Activated CD4-positive, alpha-beta T cell treated with anti-CD3 and anti-CD28 coated beads for 24 hours (primary cell): ENCODE data around the gene RNF169.
"Not testable (repeated sequence)": the region's sequence is repeated elsewhere in the genome, so short reads cannot be mapped to it uniquely, and the experiment has no call there.

Experiments used
- DNase-seq, 2 donors: peaks; one replicate each; pipeline ENCODE4 v3.0.0-alpha.2; 2020; ENCODE audit warnings: low read depth in 2 of 2

RNF169 gene

DNA sequence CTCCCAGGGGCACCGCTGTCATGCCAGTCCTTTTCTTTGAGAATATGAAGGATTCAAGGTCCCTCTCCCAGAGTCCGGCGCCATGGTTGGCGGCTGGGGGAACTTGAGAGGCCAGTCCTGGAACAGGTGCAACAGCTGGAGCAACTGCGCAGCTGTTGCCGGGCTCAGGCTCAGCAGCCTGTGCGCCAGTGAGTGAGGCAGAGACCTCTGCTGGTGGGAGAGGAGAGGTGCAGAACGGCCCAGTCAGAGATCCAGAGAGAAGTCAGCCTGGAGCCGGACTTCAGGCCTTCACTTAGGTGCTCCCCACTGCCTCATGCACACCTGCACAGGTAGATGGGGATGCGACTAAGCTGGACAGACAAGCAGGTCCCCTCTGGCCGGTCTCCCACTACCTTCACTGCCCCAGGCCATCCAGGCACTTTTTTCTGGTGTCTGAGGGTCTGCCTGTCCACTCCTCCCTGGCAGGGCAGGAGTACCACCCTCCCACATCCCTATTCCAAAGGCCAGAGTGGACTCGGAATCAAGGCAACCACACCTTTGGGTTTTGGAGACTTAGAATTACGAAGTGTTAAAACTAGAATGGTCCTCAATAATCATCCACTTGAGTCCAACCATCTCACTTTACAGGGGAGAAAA is 22.0 kb upstream of the RNF169 start:
- DNase-seq, result peak; percentile 31 to 36

GRCh38 chr11:74729397-74729796 is 19.3 kb upstream of the RNF169 start:
- no peak for DNase-seq

DNA sequence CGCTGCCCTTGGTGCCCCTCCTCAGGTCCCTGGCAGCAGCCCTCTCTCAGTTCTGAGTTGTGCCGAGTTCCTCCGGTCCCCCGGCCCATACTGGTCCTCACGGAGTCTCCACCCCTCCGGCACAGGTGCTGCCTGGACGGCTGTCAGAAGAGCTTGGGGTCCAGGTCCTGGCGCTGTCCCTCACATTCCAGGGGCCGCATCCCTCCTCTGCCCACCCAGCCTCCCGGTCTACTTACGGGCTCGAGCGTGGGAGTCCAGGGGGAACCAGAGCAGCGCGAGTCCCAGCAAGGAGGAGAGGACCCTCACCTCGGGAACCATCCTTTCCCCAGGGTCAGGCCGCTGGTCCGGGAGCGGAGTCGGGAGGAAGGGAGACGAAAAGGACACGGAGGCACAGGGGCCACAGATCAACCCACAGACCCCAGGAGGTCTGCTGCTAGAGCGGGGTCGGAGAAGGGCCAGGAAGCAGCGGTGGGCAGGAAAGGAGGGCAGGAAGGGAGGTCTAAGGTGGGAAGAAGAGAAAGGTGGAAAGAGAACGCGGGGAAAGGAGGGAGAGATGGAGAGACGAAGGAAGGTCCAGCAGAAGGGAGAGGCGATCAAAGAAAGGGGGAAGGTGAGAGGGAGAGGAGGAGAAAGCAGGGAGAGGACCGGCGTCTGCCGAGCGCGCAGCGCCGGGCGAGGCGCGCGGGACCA is 17.9 kb upstream of the RNF169 start:
- DNase-seq, result no peak

GRCh38 chr11:74731301-74732094 is 17.2 kb upstream of the RNF169 start, which contains the start of gene CHRDL2:
Gene CHRDL2 (minus strand): TSS chr11:74731426. CDS start chr11:74730888, 538 bp downstream.
- no peak for DNase-seq

DNA sequence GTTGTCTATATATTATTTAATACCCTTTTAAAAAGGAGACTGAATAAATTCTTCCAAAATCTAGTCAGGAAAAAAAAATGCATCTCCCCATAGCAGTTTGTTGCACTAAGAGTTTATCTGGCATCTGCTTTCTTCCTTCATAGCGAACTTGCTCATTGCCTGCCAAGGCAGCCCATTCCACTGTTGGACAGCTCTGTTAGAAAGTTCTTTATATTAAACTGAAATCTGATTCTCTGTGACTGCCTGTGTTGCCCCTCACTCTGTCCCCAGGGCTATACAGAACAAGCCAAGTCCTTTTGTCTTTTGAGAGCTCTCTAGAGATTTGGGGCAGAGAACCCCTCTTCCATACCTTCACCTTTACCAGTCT is 14.1 kb upstream of the RNF169 start:
- DNase-seq, result no peak

GRCh38 chr11:74735365-74735928 is 13.2 kb upstream of the RNF169 start:
- no peak for DNase-seq

DNA sequence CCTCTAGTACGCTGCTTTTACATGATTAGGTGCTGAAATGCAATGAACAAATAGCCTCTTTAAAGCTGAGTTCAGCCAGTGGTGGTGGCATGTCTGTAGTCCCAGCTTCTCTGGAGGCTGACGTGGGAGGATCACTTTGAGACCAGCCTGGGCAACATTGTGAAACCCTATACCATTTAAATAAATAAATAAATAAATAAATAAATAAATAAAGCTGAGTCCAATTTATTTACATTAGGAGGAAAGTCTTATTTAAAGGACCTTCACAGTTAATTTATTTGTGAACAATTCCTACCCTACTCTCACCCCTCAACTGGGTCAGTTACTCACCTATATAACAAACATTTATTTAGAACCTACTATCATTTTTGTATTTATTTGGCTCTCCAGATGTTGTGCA is 12.6 kb upstream of the RNF169 start:
- no peak for DNase-seq

DNA sequence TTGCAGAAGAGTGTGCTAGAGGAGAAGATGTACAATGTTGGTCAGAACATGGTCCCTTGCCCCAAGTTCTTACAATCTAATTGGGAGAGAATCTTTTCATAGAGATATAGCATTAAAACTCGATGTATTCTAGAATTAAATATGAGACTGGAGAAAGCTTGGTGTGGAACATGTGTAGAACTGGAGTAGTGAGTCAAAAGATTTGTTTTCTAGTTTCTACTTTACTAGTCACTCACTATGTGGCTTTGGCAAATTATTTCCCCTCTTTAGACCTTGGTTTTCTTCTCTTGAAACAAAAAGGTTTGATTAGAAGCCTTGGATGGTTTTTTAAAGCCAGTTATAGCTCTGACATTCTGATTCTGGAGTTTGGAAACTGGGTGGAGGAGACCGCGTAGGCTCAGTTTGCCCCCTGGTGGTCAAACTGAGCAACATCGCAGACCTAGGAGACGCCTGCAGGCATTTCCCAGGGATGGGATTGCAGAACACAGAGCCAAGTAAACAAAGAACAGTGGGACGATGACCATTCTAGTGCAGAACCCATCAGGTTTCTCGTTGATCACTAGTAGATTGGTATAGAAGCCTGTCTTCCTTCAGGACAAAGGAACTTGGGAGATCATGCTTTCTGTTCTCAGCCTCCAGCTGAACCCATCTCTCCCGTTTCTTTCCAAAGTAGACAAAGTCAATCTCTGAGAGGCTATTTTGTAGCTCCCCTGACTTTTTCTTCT is 8.9 kb upstream of the RNF169 start:
- no peak for DNase-seq

DNA sequence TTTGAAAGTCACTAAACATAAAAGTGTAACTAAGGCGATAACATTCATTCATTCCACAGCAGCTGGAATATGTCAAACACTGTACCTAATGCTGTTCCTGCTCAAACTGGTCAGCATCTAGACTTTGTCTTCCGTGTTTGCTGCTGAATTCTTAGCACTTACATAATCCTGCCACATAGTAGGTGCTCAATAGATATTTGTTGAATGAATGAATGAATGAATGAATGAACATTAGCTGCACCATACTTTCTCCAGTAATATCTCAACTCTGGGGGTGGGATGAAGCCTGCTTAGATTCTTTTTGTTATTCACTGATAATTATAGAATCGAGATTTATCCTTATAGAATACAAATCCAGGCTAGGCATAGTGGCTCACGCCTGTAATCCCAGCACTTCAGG is 6.6 kb upstream of the RNF169 start:
- DNase-seq, result no peak

DNA sequence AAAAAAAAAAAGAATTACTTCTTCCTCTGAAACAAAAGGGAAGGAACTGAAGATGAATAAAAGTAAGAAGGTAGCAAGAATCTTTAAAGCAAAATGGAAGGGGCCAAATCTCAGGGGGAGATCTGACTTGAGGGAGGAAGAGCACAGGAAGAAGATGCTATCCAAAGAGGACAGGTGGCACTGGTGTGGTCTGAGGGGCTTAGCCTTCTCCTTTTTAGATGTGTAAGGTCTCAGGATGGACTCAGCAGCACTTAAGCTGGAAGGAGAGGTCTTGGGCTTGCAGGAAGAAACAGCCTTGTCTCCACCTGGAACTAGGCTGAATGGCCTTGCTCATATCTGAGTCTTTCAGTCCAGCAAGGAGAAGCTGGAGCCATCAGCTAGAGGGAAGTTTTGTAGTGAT is 5.0 kb upstream of the RNF169 start:
- DNase-seq, result no peak

GRCh38 chr11:74744277-74744676 is 4.4 kb upstream of the RNF169 start:
- no peak for DNase-seq

- no peak for DNase-seq
Measured at GRCh38 chr11:74746868-74747267, 1.8 kb upstream of the RNF169 start.

- DNase-seq, result peak; percentile 15 to 17
Measured at GRCh38 chr11:74749127-74749964, 697 bp downstream of the RNF169 start.

GRCh38 chr11:74749965-74750296 is 1.3 kb downstream of the RNF169 start:
- no peak for DNase-seq

DNA sequence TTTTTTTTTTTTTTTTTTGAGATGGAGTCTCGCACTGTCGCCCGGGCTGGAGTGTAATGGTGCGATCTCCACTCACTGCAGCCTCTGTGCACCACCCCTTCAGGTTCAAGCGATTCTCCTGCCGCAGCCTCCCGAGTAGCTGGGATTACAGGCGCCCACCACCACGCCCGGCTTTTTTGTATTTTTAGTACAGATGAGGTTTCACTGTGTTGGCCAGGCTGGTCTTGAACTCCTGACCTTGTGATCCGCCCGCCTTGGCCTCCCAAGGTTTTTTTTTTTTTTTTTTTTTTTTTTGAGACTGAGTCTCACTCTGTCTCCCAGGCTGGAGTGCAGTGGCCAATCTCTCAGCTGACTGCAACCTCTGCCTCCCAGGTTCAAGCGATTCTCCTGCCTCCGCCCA is 1.9 kb downstream of the RNF169 start:
- DNase-seq, result not testable (repeated sequence)

- no peak for DNase-seq
Measured at GRCh38 chr11:74751303-74751702, 2.7 kb downstream of the RNF169 start.

- DNase-seq, result no peak
Measured at GRCh38 chr11:74754507-74755252, 6.0 kb downstream of the RNF169 start.

DNA sequence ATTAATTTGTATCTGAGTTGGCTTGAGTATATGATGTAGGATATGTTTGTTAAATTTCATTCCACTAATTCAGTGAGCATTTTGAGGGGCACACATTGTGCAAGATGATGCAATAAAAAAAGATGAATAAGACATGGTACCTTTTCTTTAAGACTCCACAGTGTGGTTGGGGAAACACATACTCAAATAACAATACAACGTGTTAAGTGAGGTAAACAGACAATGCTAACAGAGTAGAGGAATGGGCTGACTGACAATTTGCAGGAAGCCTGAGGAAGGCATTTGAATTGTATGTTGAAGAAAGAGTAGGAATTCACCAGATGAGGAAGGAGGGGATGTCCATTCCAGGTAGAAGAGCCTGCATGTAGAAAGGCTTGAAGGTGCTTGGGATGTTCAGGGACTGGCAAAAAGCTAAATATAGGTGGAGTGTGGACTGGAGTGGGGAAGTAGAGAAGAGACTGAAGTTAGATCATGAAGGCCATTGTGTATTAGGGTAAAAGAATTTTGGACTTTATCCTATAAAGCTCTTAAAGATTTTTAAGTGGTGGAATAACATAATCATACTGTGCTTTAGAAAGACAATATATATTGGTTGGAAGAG is 6.8 kb downstream of the RNF169 start:
- no peak for DNase-seq

DNA sequence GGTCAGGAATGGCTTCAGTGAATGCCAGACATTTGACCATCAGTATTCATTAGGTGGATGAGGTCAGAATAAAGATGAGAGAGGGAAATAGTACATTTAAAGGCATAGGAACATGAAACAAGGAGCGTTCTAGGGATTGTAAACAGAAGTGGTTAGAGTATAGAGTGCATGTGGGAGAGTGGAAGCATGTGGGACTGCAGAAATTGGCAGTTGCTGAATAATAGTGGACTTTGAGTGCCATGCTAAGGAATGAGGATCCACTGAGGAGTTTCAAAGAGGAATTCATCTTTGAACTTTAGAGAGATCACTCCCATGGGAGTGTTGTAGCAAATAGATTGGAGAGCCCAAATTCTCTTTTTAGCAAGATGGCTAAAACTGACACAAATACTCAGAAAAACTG is 7.9 kb downstream of the RNF169 start:
- no peak for DNase-seq

- no peak for DNase-seq
Measured at GRCh38 chr11:74766905-74767304, 18.3 kb downstream of the RNF169 start.
